Measurements from ENCODE around the gene AMN. TPM values are rescaled to one million over a fixed set of nuclear protein-coding genes. Genes with fewer than 3 reads are reported as not detected.

The AMN gene
- total RNA-seq, 1 experiment from 2014 or later, result not detected

- Mint-ChIP-seq H3K27ac (ENCODE audit: low read depth, unreplicated experiment) (no peak overlapping the region), H3K27me3 (ENCODE audit: insufficient read depth, unreplicated experiment) (no peaks in the 10 kb centered on the region), H3K4me1 (ENCODE audit: insufficient read depth, unreplicated experiment) (no peaks in the 10 kb centered on the region), H3K9me3 (ENCODE audit: unreplicated experiment) (no peaks in the 10 kb centered on the region), H3K4me3 (ENCODE audit: unreplicated experiment) (no peak overlapping the region), H3K36me3 (ENCODE audit: insufficient read depth, unreplicated experiment) (peaks cover 18% of the 10 kb centered on the region)
- no peak for TF ChIP-seq CTCF (IDR thresholded peaks at IDR 0.05; ENCODE audit: unreplicated experiment)
- BruUV-seq (replicated peaks), result no TSS peak
- POLR2A ChIA-PET, result interaction anchor here (0.6 to 1.0 kb wide), 2 partner anchors 11 to 83 kb away, joined by 3 read pairs; no protein-coding TSS in a partner anchor
- no peak for DNase-seq (ENCODE audit: unreplicated experiment)
- CTCF ChIA-PET, result interaction anchor here (0.6 to 0.7 kb wide), 2 partner anchors 14 to 284 kb away, joined by 3 read pairs; no protein-coding TSS in a partner anchor
- intact Hi-C loops (cut with micrococcal nuclease), result no loop called here
Observed at GRCh38 chr14:102878174-102878969, 44.1 kb upstream of the AMN start.

- no peaks in the 10 kb centered on the region for H3K4me1 Mint-ChIP-seq (ENCODE audit: insufficient read depth, unreplicated experiment)
- no peak for DNase-seq (ENCODE audit: unreplicated experiment)
- no TSS peak for BruUV-seq (replicated peaks)
- no peaks in the 10 kb centered on the region for H3K27me3 Mint-ChIP-seq (ENCODE audit: insufficient read depth, unreplicated experiment)
- no peak overlapping the region for H3K27ac Mint-ChIP-seq (ENCODE audit: low read depth, unreplicated experiment)
- no peaks in the 10 kb centered on the region for H3K9me3 Mint-ChIP-seq (ENCODE audit: unreplicated experiment)
- no peak overlapping the region for H3K4me3 Mint-ChIP-seq (ENCODE audit: unreplicated experiment)
- ChIA-PET CTCF (interaction anchor here (0.6 to 0.7 kb wide), 2 partner anchors 13 to 285 kb away, joined by 3 read pairs; no protein-coding TSS in a partner anchor), POLR2A (no interaction called here)
- TF ChIP-seq CTCF (IDR thresholded peaks at IDR 0.05; ENCODE audit: unreplicated experiment), result no peak
- intact Hi-C loops (cut with micrococcal nuclease), result no loop called here
- H3K36me3 Mint-ChIP-seq (ENCODE audit: insufficient read depth, unreplicated experiment), result peaks cover 25% of the 10 kb centered on the region
Observed at GRCh38 chr14:102878970-102879460, 43.4 kb upstream of the AMN start.

- no peaks in the 10 kb centered on the region for H3K4me1 Mint-ChIP-seq (ENCODE audit: insufficient read depth, unreplicated experiment)
- no TSS peak for BruUV-seq (replicated peaks)
- no peak for DNase-seq (ENCODE audit: unreplicated experiment)
- no peak for TF ChIP-seq CTCF (IDR thresholded peaks at IDR 0.05; ENCODE audit: unreplicated experiment)
- H3K27ac Mint-ChIP-seq (ENCODE audit: low read depth, unreplicated experiment), result no peak overlapping the region
- intact Hi-C loops (cut with micrococcal nuclease), result no loop called here
- ChIA-PET CTCF (interaction anchor here (0.6 kb wide), 2 partner anchors 17 to 1066 kb away, joined by 3 to 4 read pairs; no protein-coding TSS in a partner anchor), POLR2A (interaction anchor here (0.5 kb wide), 1 partner anchor 100 kb away, joined by 4 read pairs; no protein-coding TSS in a partner anchor)
- H3K36me3 Mint-ChIP-seq (ENCODE audit: insufficient read depth, unreplicated experiment), result peaks cover 37% of the 10 kb centered on the region
- H3K27me3 Mint-ChIP-seq (ENCODE audit: insufficient read depth, unreplicated experiment), result no peaks in the 10 kb centered on the region
- H3K4me3 Mint-ChIP-seq (ENCODE audit: unreplicated experiment), result no peak overlapping the region
- no peaks in the 10 kb centered on the region for H3K9me3 Mint-ChIP-seq (ENCODE audit: unreplicated experiment)
Observed at GRCh38 chr14:102882226-102882906, 40.1 kb upstream of the AMN start.

GRCh38 chr14:102883089-102883541, 39.3 kb upstream of the AMN start:
- no TSS peak for BruUV-seq (replicated peaks)

More at GRCh38 chr14:102883089-102883541, 39.3 kb upstream of the AMN start:
- Mint-ChIP-seq H3K27ac (ENCODE audit: low read depth, unreplicated experiment) (no peak overlapping the region), H3K4me1 (ENCODE audit: insufficient read depth, unreplicated experiment) (no peaks in the 10 kb centered on the region), H3K27me3 (ENCODE audit: insufficient read depth, unreplicated experiment) (no peaks in the 10 kb centered on the region), H3K36me3 (ENCODE audit: insufficient read depth, unreplicated experiment) (peaks cover 40% of the 10 kb centered on the region), H3K4me3 (ENCODE audit: unreplicated experiment) (no peak overlapping the region), H3K9me3 (ENCODE audit: unreplicated experiment) (no peaks in the 10 kb centered on the region)
- no peak for DNase-seq (ENCODE audit: unreplicated experiment)
- intact Hi-C loops (cut with micrococcal nuclease), result no loop called here
- POLR2A ChIA-PET, result no interaction called here
- no peak for TF ChIP-seq CTCF (IDR thresholded peaks at IDR 0.05; ENCODE audit: unreplicated experiment)
- CTCF ChIA-PET, result no interaction called here

Measured in MCF 10A (cell line).